GM23338 (cell line): ENCODE measurements around the gene RNF112.

Experiments used
- CREB1 ChIP-seq: fragments of 250-450 bp; sonication (Bioruptor Pico); IDR thresholded peaks from 2 replicates; pipeline ENCODE4 v1.5.0; 2020; ENCODE audit warnings: low read depth, mild to moderate bottlenecking, moderate library complexity
- EZH2 ChIP-seq: fragments of 200-600 bp; sonication (generic); IDR thresholded peaks from one replicate; pipeline ENCODE4 v1.8.0; 2017; ENCODE audit warnings: antibody characterized with exemption, mild to moderate bottlenecking, low read depth; ENCODE audit not compliant: unreplicated experiment
- EZH2phosphoT487 ChIP-seq: fragments of 200-600 bp; sonication (generic); IDR thresholded peaks from one replicate; pipeline ENCODE4 v1.8.1; 2018; ENCODE audit warnings: antibody characterized with exemption; ENCODE audit not compliant: unreplicated experiment
- POLR2AphosphoS5 ChIP-seq: IDR thresholded peaks from 2 replicates; pipeline ENCODE4 v1.6.1; 2016; ENCODE audit warnings: antibody characterized with exemption, low read depth
- STAT1 ChIP-seq: IDR thresholded peaks from one replicate; pipeline ENCODE4 v1.6.1; 2016; ENCODE audit warnings: antibody characterized with exemption; ENCODE audit not compliant: unreplicated experiment
- TF ChIP-seq, protein P1 (sequence below), 2 experiments: fragments of 200-600 bp in 1 of 2; sonication (generic) in 1 of 2; conservative IDR thresholded peaks; 2 replicates each; pipeline versions ENCODE4 v1.5.1 to v1.6.1; 2016 to 2017; ENCODE audit warnings: antibody characterized with exemption in 2 of 2, low read depth in 2 of 2, mild to moderate bottlenecking in 2 of 2, moderate library complexity in 1 of 2

DNA sequence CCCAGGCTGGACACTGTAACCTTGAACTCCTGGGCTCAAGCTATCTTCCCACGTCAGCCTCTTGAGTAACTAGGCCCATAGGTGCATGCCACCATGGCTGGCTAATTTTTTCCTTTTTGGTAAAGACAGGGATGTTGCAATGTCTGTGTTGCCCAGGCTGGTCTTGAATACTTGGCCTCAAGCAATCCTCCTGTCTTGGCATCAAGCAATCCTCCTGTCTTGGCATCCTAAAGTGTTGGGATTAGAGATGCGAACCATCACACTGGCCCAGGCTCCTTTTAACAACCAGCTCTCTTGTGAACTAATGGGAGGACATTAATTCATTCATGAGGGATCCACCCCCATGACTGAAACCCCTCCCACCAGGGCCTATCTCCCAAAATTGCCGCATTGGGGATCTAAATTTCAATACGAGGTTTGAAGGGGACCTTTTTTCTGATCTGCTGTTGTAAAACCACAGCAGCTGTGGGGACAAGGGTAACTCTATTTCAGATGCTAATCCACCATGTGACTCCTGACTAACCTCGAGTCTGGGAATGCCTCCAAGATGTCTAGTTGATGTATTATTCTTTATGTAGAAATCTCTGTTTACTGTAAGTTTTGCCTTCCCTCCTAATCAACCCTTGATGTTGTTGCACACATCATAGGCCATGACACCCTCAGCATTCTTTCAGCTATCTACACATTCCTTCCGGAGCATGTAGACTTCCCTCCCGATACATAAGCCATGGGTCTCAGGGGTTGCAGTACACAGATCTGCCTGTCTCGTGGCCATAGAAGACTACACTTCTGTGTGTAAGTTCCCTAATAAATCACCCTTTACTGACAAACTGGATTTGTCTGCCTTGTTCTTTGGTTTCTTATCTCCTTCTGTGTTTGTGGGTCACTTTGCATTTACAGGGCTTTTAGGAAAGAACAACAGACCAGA, 37.6 kb downstream of the RNF112 start:
- TF ChIP-seq, protein P1, sequence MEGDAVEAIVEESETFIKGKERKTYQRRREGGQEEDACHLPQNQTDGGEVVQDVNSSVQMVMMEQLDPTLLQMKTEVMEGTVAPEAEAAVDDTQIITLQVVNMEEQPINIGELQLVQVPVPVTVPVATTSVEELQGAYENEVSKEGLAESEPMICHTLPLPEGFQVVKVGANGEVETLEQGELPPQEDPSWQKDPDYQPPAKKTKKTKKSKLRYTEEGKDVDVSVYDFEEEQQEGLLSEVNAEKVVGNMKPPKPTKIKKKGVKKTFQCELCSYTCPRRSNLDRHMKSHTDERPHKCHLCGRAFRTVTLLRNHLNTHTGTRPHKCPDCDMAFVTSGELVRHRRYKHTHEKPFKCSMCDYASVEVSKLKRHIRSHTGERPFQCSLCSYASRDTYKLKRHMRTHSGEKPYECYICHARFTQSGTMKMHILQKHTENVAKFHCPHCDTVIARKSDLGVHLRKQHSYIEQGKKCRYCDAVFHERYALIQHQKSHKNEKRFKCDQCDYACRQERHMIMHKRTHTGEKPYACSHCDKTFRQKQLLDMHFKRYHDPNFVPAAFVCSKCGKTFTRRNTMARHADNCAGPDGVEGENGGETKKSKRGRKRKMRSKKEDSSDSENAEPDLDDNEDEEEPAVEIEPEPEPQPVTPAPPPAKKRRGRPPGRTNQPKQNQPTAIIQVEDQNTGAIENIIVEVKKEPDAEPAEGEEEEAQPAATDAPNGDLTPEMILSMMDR (conservative IDR thresholded peaks at IDR 0.05; ENCODE audit: low read depth in 2 of 2) = no peak
- no peak for TF ChIP-seq CREB1 (CRISPR knock-in tag)
- no peak for TF ChIP-seq EZH2phosphoT487
- no peak for TF ChIP-seq EZH2
- no peak for TF ChIP-seq POLR2AphosphoS5
- TF ChIP-seq STAT1 = no peak
